ENCODE measurements around the gene TPP1.

TPP1 gene

DNA sequence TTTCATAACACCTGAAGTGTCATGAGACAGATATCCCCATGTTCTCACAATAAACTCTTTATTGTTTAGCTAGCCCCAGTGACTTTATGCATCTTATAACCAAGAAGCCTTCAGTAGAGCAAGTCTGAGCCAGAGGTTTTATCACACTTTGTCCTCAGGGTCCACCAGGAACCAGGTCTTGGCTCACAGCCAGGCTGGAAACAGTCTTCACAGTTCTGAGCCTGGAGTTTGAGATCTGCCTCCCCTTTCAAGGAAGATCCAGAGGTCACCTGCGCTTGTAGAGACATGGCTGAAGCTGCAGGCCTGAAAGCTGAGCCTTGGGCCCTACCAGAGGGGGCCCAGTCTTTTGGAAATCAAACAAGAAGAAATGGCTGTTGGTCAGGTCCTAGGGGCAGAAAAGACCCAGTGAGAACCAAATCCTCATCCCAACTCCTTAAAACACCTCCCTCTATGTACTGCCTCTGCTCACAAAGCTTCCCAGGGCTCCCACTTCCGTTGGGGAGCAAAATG, 19.3 kb downstream of the TPP1 start:
- TF ChIP-seq, protein P1, sequence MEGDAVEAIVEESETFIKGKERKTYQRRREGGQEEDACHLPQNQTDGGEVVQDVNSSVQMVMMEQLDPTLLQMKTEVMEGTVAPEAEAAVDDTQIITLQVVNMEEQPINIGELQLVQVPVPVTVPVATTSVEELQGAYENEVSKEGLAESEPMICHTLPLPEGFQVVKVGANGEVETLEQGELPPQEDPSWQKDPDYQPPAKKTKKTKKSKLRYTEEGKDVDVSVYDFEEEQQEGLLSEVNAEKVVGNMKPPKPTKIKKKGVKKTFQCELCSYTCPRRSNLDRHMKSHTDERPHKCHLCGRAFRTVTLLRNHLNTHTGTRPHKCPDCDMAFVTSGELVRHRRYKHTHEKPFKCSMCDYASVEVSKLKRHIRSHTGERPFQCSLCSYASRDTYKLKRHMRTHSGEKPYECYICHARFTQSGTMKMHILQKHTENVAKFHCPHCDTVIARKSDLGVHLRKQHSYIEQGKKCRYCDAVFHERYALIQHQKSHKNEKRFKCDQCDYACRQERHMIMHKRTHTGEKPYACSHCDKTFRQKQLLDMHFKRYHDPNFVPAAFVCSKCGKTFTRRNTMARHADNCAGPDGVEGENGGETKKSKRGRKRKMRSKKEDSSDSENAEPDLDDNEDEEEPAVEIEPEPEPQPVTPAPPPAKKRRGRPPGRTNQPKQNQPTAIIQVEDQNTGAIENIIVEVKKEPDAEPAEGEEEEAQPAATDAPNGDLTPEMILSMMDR (IDR thresholded peaks at IDR 0.05) = no peak
- no peak overlapping the region for H3K4me3 ChIP-seq
- H3K27ac ChIP-seq = no peak overlapping the region
- DNase-seq (ENCODE audit: low spot score) = peak; percentile 52

DNA sequence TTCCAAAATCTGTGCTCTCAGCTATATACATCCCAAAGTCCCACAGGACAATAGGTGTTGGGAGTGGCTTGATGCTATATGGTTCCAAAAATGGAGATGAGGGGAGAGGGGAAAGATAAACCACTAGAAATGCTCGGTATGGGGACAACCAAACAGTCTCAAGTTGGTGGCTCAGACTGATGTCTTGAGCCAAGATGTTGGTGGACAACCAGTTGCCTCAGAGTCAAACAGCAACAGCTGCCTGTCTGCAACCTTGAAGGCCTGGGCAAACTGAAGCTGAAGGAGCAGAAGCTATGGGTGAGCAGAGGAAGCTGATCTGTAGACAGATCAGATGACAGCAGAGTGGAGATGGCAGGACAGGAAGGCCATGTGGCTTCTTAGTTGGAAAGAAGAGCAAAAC, 19.8 kb downstream of the TPP1 start:
- Histone ChIP-seq H3K27ac (no peak overlapping the region), H3K4me3 (no peak overlapping the region)
- peak; percentile 38 for DNase-seq (ENCODE audit: low spot score)
- TF ChIP-seq, protein P1 (IDR thresholded peaks at IDR 0.05) = no peak

DNA sequence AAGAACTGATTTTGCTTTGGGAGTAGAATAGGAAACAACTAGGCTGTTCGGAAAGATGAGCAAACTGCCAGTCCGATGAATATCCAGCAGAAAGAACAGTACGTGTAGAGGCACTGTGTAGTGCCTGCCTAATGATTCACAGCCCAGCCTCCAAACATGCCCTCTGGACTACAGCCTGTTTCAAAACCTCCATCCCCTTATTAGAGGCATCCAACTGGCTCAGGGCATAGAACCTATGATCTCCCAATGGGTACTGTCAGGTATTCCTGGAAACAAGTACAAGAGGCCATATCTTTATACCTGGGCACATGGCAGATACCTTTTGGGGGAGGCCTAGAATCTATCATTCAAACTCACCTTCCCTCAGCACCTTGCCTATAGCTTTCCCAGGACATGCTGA, 20.7 kb downstream of the TPP1 start:
- no peak overlapping the region for H3K4me3 ChIP-seq
- H3K27ac ChIP-seq = peak overlapping the region; percentile 52 to 70
- no peak for DNase-seq (ENCODE audit: low spot score)
- TF ChIP-seq, protein P1 (IDR thresholded peaks at IDR 0.05) = no peak

DNA sequence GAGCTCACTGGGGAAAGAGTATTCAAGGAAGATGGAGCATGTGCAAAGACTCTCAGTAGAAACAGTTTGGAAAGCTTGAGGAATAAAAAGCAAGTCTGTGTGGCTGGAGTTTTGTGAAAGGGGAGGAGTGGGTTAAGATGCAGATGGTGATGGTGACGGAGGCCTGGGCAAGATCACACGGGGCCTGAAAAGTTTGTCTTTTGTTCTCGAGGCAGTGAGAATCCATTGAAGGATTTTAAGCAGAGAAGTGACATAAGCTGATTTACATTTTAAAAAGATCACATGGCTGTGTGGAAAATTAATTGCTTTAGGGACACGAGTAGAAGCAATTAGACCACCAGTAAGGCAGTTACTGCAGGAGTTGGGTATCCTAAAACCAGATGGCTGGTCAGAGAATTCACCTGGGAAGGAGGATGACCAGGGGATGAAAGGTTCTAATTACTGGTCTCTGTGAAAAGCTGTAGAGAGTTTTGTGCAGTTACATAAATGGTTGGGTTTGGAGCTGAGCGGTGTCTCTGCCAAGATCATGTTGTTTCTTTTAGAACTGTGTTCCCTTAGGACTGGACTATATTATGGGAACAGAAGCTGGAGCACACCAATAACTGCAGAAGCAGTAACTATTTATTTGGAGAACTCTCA, 22.9 kb downstream of the TPP1 start:
- TF ChIP-seq, protein P1 (IDR thresholded peaks at IDR 0.05) = no peak
- peak; percentile 22 for DNase-seq (ENCODE audit: low spot score)
- peak overlapping the region; percentile 70 to 79 for H3K27ac ChIP-seq
- no peak overlapping the region for H3K4me3 ChIP-seq

DNA sequence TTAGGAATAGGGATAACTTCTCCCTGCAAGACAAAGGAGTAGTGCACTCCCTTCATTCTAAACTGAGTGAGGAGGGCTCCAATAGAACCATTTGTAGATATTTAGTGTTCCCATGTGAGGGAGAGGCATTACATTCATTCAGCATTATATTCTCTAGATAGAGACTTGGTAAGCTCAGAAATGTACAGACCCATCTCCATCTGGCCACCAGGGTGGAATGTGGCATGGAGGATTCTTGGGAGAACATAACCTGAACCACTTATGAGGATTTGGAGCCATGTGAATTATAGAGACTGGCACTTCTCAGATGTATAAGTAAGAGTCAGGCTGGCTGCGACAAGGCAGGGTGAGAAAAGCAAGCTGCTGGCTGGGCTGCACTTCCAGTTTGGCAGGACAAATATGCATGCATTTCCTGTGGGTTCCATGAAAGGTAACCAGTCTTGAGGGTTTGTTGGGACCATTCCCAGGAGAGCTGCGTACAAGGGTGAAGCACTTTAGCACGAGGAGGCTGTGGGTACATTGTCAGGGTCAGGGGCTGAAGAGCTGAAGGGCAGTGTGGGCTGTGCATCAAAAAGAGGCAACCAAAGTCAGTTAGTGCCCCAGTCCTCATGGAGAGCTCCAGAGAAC, 25.0 kb downstream of the TPP1 start:
- H3K4me3 ChIP-seq = no peak overlapping the region
- TF ChIP-seq, protein P1 (IDR thresholded peaks at IDR 0.05) = no peak
- H3K27ac ChIP-seq = no peak overlapping the region
- peak; percentile 33 for DNase-seq (ENCODE audit: low spot score)

DNA sequence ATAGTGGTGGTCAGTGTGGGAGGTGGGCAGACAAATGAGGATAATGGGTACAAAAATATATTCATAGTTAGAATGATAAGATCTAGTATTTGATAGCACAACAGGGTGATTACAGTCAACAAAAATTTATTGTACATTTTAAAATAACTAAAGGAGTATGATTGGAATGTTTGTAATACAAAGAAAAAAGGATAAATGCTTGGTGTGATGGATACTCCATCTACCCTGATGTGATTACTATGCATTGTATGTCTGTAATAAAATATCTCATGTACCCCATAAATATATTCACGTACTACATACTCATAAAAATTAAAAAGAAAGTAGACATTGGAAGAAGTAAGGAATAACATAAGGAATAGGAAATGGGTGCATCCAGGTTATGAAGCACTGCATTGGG, 31.2 kb downstream of the TPP1 start:
- DNase-seq (ENCODE audit: low spot score) = no peak
- TF ChIP-seq, protein P1 (IDR thresholded peaks at IDR 0.05) = no peak
- Histone ChIP-seq H3K27ac (peak overlapping the region; percentile 47 to 68), H3K4me3 (no peak overlapping the region)
